Panc1 (cell line): ENCODE data around the gene PDZK1. TPM values are rescaled to one million over a fixed set of nuclear protein-coding genes. Genes with fewer than 3 reads are reported as not detected.
"Not testable (repeated sequence)": the region's sequence is repeated elsewhere in the genome, so short reads cannot be mapped to it uniquely, and the experiment has no call there.

ENCODE experiments used
- ATAC-seq: fragments of 200-7000 bp; cut with Tn5 transposase; 2 replicates; pipeline ENCODE4 v1.9.1; 2020; ENCODE audit warnings: mild to moderate bottlenecking, moderate library complexity
- BruUV-seq: library from RNA; stranded (reverse); fragments of 400-500 nt; replicated peaks from 2 replicates; lab custom pipeline; 2021; lab: Mats Ljungman, UMichigan
- CTCF ChIA-PET: fragments of 300-600 bp; sonication (Branson Sonifier 250); formaldehyde crosslinking; loops from one replicate; lab custom pipeline; 2022; ENCODE audit warnings: antibody characterized with exemption; lab: Charles Lee
- POLR2A ChIA-PET: fragments of 300-600 bp; sonication (Branson Sonifier 250); formaldehyde crosslinking; loops from one replicate; lab custom pipeline; 2022; ENCODE audit warnings: antibody characterized with exemption; lab: Charles Lee
- DNase-seq: peaks from one replicate; pipeline ENCODE4 v3.0.0-alpha.2; 2010; ENCODE audit warnings: low read depth, low spot score
- H3K27ac ChIP-seq: 2 replicates; pipeline ENCODE4 v1.5.1; 2011; ENCODE audit warnings: mild to moderate bottlenecking, low read length, inconsistent platforms
- H3K27me3 ChIP-seq: fragments of 200-500 bp; sonication (Bioruptor generic); 2 replicates; pipeline ENCODE4 v1.6.0; 2014; ENCODE audit warnings: low read length, inconsistent platforms; ENCODE audit not compliant: control insufficient read depth, insufficient read depth
- H3K36me3 ChIP-seq: fragments of 200-500 bp; sonication (Bioruptor generic); 2 replicates; pipeline ENCODE4 v1.5.1; 2014; ENCODE audit warnings: inconsistent platforms, mild to moderate bottlenecking, low read length, moderate library complexity; ENCODE audit not compliant: control insufficient read depth, insufficient read depth
- H3K4me1 ChIP-seq: 2 replicates; pipeline ENCODE4 v1.5.1; 2011; ENCODE audit warnings: inconsistent platforms, mild to moderate bottlenecking, low read length, moderate library complexity; ENCODE audit not compliant: control insufficient read depth, insufficient read depth
- H3K4me3 ChIP-seq, 2 experiments: 2 replicates each; pipeline ENCODE4 v1.5.1; 2011 to 2012; ENCODE audit warnings: low read depth in 2 of 2, low read length in 2 of 2, mild to moderate bottlenecking in 2 of 2, inconsistent platforms in 1 of 2, moderate library complexity in 1 of 2
- H3K9me3 ChIP-seq: fragments of 200-500 bp; sonication (Bioruptor generic); 2 replicates; pipeline ENCODE4 v1.5.1; 2014; ENCODE audit warnings: low read depth, mild to moderate bottlenecking, inconsistent platforms, low read length, moderate library complexity; ENCODE audit not compliant: control insufficient read depth, insufficient read depth
- CTCF ChIP-seq: fragments of 450-650 bp; IDR thresholded peaks from 2 replicates; pipeline ENCODE4 v1.5.1; 2017; ENCODE audit warnings: mild to moderate bottlenecking
- POLR2AphosphoS5 ChIP-seq: IDR thresholded peaks from 2 replicates; pipeline ENCODE4 v1.6.1; 2012; ENCODE audit warnings: mild to moderate bottlenecking, low read depth, low read length, moderate library complexity
- REST ChIP-seq, 2 experiments: IDR thresholded peaks; 2 replicates each; pipeline ENCODE4 v1.6.1; 2011 to 2012; ENCODE audit warnings: low read depth in 2 of 2, control low read depth in 1 of 2, low read length in 1 of 2, mild to moderate bottlenecking in 1 of 2, moderate library complexity in 1 of 2; ENCODE audit not compliant: insufficient read depth in 1 of 2
- SIN3A ChIP-seq: IDR thresholded peaks from 2 replicates; pipeline ENCODE4 v1.6.1; 2012; ENCODE audit warnings: low read depth, mild to moderate bottlenecking, low read length, moderate library complexity, borderline replicate concordance; ENCODE audit not compliant: insufficient read depth
- TCF7L2 ChIP-seq: IDR thresholded peaks from 2 replicates; pipeline ENCODE4 v1.6.1; 2011; ENCODE audit warnings: mild to moderate bottlenecking, low read depth, low read length, inconsistent platforms
- in situ Hi-C: cut with HindIII; loops from 2 replicates; pipeline ENCODE4 v1.10.0; 2016; ENCODE audit warnings: low sequenced_read_pairs, low pct_unique_long_range_greater_than_20kb
- intact Hi-C: fragments of 100-400 bp; cut with micrococcal nuclease; formaldehyde crosslinking; loops from one replicate; pipeline ENCODE4 v1.10.0; 2022; ENCODE audit not compliant: unreplicated experiment
- total RNA-seq: library from RNA; stranded (reverse); gene quantifications from one replicate; pipeline ENCODE4 v1.2.1, GENCODE V29; 2021; ENCODE audit not compliant: unreplicated experiment

The PDZK1 gene
- total RNA-seq, 1 experiment from 2014 or later, result 2.3 TPM

- ATAC-seq (peak; percentile 76), DNase-seq (peak; percentile 30)
- BruUV-seq, result no TSS peak
- ChIA-PET POLR2A (interaction anchor here (0.6 kb wide), 1 partner anchor 103 kb away, joined by 3 read pairs; the partner anchor contains the start of genes POLR3C and RNF115), CTCF (interaction anchor here (0.5 kb wide), 1 partner anchor 9 kb away, joined by 3 read pairs; no protein-coding TSS in a partner anchor)
- peak overlapping the region; percentile 55 for H3K27ac ChIP-seq
- intact Hi-C loops (no loop called here), in situ Hi-C loops (no loop called here)
- TF ChIP-seq TCF7L2, result no peak
- TF ChIP-seq REST (IDR thresholded peaks at IDR 0.05; ENCODE audit: insufficient read depth in 1 of 2, low read depth in 2 of 2, low read length in 1 of 2), result no peak
- TF ChIP-seq POLR2AphosphoS5, result no peak
- TF ChIP-seq CTCF, result no peak
- TF ChIP-seq SIN3A, result no peak
- H3K4me3 ChIP-seq, result peak overlapping the region in 1 of 2 experiments; percentile 53; a peak in 3 of 4 replicates
- no peaks in the 10 kb centered on the region for H3K27me3 ChIP-seq
- peaks cover 19% of the 10 kb centered on the region for H3K4me1 ChIP-seq
- no peaks in the 10 kb centered on the region for H3K36me3 ChIP-seq
- no peaks in the 10 kb centered on the region for H3K9me3 ChIP-seq
Measured at GRCh38 chr1:145720556-145720877, 13.3 kb upstream of the PDZK1 start.

- Histone ChIP-seq H3K36me3 (no peaks in the 10 kb centered on the region), H3K4me3 (no peak within 1 kb of the TSS), H3K4me1 (peaks cover 22% of the 10 kb centered on the region), H3K27ac (peak within 1 kb of the TSS; percentile 55), H3K27me3 (no peaks in the 10 kb centered on the region), H3K9me3 (no peaks in the 10 kb centered on the region)
- POLR2A ChIA-PET, result no interaction called here
- intact Hi-C loops (no loop called here), in situ Hi-C loops (no loop called here)
- TF ChIP-seq TCF7L2, result no peak
- TF ChIP-seq CTCF, result no peak
- TF ChIP-seq REST (IDR thresholded peaks at IDR 0.05; ENCODE audit: insufficient read depth in 1 of 2, low read depth in 2 of 2, low read length in 1 of 2), result no peak
- TF ChIP-seq SIN3A, result no peak
- no peak for ATAC-seq
- no TSS peak for BruUV-seq
- CTCF ChIA-PET, result no interaction called here
- DNase-seq, result no peak
Measured at GRCh38 chr1:145719230-145720079, 12.3 kb upstream of the PDZK1 start, which contains the start of gene CD160. TSS of gene CD160 (plus strand) at chr1:145719499. CDS start at chr1:145728328, 8,829 bp downstream.

GRCh38 chr1:145718465-145718864 lies 11.3 kb upstream of the PDZK1 start:
- H3K27ac ChIP-seq, POLR2A ChIA-PET, CTCF ChIA-PET, DNase-seq, H3K4me3 ChIP-seq, in situ Hi-C loops, intact Hi-C loops, H3K27me3 ChIP-seq, ATAC-seq, H3K9me3 ChIP-seq, H3K36me3 ChIP-seq, BruUV-seq: not testable (repeated sequence)
- peaks cover 22% of the 10 kb centered on the region for H3K4me1 ChIP-seq
